Suprapubic skin (tissue), 4 donors: ENCODE results near the gene CWC15.

Experiments
- CTCF ChIP-seq, 2 donors: fragments of 200-600 bp in 1 of 2; fragments of 450-650 bp in 1 of 2; sonication (generic) in 1 of 2; IDR thresholded peaks; one replicate each; pipeline ENCODE4 v1.5.1; 2016 to 2019; ENCODE audit warnings: antibody characterized with exemption in 2 of 2, mild to moderate bottlenecking in 1 of 2, moderate library complexity in 1 of 2
- EP300 ChIP-seq: sonication (generic); formaldehyde crosslinking; IDR thresholded peaks from one replicate; pipeline ENCODE4 v1.6.1; 2017; ENCODE audit warnings: antibody characterized with exemption
- POLR2AphosphoS5 ChIP-seq, 3 donors: sonication (generic); formaldehyde crosslinking; IDR thresholded peaks; one replicate each; pipeline ENCODE4 v1.6.1; 2017; ENCODE audit warnings: antibody characterized with exemption in 3 of 3

GRCh38 chr11:94938095-94939055 lies 35.0 kb downstream of the CWC15 start:
- TF ChIP-seq CTCF (IDR thresholded peaks at IDR 0.05), result no peak
- TF ChIP-seq EP300, result no peak
- no peak for TF ChIP-seq POLR2AphosphoS5 (IDR thresholded peaks at IDR 0.05)
